Measurements from ENCODE around the gene PXDC1.
"Not testable (repeated sequence)": the region's sequence is repeated elsewhere in the genome, so short reads cannot be mapped to it uniquely, and the experiment has no call there.

The PXDC1 gene

GRCh38 chr6:3784423-3784822 is 32.9 kb upstream of the PXDC1 start:
- DNase-seq (ENCODE audit: low read depth in 2 of 2, low spot score in 1 of 2) = no peak

GRCh38 chr6:3782876-3783832 is 31.6 kb upstream of the PXDC1 start:
- DNase-seq (ENCODE audit: low read depth in 2 of 2, low spot score in 1 of 2) = no peak

DNA sequence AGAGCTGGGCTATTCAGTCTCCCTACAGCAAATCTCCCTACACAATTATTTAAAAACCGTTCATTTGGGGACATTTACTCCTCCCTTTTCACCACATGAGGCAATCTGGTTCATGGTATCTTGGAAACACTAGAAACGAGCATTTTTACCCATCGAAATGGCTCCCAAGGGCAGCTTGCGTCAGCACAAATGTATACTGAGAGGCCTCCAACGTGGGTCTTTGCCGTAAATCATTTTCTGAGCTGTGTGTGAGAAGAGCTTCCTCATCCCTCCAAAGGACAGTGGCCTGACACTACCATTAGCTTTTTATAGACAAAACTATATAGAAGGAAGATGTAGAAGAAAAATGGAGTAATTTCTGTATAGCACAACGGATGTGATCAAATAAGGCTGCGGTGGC is 30.0 kb upstream of the PXDC1 start:
- DNase-seq (ENCODE audit: low read depth in 2 of 2, low spot score in 1 of 2) = no peak

- DNase-seq (ENCODE audit: low read depth in 2 of 2, low spot score in 1 of 2) = no peak
Observed at GRCh38 chr6:3779574-3779849, 28.0 kb upstream of the PXDC1 start.

DNA sequence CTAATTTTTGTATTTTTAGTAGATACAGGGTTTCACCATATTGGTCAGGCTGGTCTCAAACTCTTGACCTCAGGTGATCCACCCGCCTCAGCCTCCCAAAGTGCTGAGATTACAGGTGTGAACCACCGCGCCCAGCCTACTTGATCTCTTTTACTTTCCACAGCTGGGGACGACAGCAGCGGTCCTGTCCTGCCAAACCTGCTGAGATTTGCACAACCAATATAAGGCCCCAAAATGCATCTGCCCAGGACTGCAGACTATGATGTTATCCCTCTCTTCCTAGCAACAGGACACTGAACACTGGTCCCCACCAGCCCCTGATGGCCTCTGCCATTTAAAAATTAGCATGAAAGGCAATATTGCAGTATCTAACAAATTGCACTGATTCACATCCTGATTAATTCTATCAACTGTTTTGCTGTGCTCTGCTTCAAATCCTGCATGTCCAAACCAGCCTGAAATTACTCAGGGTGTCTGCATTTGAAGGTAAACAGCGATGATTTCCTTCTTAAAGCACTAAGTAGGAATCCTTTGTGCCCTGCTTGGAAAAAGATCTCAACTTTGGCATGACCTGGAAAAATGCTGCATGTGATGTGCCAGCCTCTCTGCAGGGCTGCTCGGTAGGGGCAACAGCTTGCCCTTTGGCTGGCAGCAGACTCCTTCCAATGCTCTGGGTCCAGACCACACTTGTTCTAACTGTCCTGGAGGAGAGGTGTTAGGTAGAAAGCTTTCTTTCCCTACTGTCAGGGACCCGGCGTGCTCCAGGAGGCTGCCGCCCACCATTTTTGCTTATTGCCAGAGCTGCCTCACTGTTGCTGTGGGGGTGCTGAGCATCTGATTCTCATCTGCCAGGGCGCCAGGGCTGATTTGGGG is 27.4 kb upstream of the PXDC1 start:
- DNase-seq (ENCODE audit: low read depth in 2 of 2, low spot score in 1 of 2) = no peak

DNA sequence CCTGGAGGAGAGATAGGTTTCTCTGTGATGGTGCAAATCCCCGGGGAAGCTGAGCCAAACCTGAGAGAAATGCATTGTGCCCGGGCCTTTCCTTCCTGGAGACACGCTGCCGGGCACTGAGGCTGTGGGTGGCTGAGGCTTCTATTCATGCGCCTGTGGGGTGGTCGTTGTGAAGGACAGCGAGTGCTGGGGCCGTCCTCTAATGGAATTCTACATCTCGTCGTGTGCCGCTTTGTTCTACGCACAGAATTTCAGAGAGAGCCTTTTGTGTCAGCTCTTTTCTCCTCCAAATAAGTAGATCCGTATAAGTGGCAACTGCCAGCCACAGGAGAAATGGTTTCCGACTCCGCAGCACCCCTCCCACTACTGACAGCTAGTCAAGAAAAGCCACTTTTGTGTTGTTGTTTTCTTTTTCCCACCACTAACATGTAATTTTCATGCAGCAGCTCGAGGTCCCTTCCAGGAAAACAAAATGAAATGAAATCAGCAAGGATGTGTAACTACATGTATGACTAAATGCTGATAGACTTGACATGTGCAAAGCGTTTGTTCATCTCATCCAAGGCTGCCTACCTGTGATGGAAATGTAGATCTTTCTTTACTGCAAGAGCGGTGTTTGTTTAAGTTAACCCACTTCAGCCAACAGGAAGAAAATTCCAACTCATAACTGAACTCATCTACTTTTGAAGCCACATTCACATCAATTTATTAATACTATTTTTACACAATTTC is 26.4 kb upstream of the PXDC1 start:
- DNase-seq (ENCODE audit: low read depth in 2 of 2, low spot score in 1 of 2) = no peak

DNA sequence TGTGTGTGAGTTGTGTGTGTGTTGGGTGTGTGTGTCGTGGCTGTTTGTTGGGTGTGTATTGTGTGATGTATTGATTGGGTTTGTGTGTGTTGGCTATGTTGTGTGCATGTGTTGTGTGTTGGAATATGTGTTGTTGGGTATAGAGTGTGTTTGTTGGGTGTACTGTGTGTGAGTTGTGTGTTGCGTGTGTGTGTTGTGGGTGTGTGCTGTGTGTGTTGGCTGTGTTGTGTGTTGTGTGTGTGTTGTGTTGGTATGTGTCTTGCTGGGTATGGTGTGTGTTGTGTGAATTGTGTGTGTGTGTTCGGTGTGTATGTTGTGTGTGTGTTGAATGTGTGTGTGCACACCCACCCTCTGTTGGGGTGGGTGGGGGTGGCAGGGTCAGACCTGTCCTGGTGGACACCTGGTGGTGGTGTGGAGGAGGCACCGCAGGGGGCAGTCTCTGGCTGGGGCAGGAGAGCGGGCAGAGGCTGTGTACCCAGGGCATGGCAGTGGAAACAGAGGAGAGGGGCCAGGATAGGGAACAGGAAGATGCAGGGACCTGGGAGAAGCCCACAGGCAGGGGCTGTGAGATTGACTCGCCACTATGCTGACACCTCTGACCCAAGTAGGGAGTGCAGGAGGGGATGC is 25.5 kb upstream of the PXDC1 start:
- no peak for DNase-seq (ENCODE audit: low read depth in 2 of 2, low spot score in 1 of 2)

GRCh38 chr6:3775847-3776246 is 24.3 kb upstream of the PXDC1 start:
- no peak for DNase-seq (ENCODE audit: low read depth in 2 of 2, low spot score in 1 of 2)

DNA sequence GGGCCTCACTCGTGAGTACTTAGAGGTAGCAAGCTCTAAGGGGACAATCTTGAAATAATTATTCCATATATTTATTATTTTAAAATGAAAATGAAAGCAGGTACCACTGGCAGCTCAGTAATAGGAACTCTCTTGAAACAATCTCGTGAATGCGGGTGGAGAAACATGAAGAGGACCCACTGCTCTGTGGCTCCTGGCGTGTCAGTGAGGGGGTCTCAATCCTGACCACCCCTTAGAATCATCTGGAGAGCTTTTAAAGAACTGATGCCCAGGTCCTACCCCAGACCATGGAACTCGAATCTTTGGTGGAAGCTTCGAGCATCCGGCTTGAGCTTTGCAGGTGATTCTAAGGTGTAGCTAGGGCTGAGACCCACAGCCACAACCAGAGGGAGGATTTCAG is 23.9 kb upstream of the PXDC1 start:
- no peak for DNase-seq (ENCODE audit: low read depth in 2 of 2, low spot score in 1 of 2)

DNA sequence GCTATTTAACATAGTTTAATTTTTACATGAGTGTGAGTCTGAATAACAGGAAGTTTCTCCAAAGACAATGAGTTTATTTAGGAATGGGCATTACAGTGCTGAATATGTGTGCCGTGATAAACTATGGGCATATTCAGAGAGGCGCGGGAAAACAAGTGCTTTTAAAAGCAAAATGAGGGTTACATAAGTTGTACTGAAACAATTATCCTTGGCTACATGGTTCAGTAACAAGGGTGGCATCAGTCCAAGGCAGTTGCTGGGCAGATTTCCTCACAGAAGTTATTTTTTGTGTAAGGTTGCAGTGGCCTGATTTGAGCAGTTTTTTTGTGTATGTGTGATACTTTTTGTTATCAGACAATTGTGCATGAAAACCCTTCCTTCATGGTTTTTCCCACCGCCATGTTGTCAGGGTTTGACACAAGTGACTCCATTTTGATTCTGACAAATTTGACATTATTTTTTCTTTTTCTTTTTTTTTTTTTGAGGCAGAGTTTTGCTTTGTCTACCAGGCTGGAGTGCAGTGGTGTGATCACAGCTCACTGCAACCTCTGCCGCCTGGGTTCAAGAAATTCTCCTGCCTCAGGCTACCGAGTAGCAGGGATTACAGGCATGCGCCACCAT is 22.3 kb upstream of the PXDC1 start:
- DNase-seq (ENCODE audit: low read depth in 2 of 2, low spot score in 1 of 2) = no peak

- DNase-seq (ENCODE audit: low read depth in 2 of 2, low spot score in 1 of 2) = not testable (repeated sequence)
Observed at GRCh38 chr6:3772127-3772999, 20.9 kb upstream of the PXDC1 start.

GRCh38 chr6:3771407-3772011 is 20.0 kb upstream of the PXDC1 start:
- DNase-seq (ENCODE audit: low read depth in 2 of 2, low spot score in 1 of 2) = no peak

GRCh38 chr6:3770023-3770720 is 18.7 kb upstream of the PXDC1 start:
- no peak for DNase-seq (ENCODE audit: low read depth in 2 of 2, low spot score in 1 of 2)

DNA sequence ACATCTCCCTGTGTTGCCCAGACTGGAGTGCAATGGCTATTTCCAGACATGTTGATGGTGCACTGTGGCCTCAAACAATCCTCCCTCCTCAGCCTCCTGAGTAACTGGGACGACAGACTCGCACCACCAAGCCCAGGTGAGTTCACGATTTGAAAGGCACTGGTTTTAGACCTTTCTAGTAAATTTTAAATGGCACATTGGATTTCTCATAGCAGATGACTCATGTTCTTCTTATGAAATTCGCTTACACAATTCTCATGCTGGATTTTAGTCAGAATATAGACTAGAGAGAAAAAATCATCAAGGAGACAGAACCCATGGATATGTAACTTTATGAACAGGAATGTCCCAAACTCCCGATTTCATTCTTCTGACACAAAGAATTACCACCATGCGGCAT is 18.1 kb upstream of the PXDC1 start:
- no peak for DNase-seq (ENCODE audit: low read depth in 2 of 2, low spot score in 1 of 2)

- DNase-seq (ENCODE audit: low read depth in 2 of 2, low spot score in 1 of 2) = no peak
Observed at GRCh38 chr6:3768502-3768901, 17.0 kb upstream of the PXDC1 start.

- DNase-seq (ENCODE audit: low read depth in 2 of 2, low spot score in 1 of 2) = not testable (repeated sequence)
Observed at GRCh38 chr6:3767483-3767882, 16.0 kb upstream of the PXDC1 start.

DNA sequence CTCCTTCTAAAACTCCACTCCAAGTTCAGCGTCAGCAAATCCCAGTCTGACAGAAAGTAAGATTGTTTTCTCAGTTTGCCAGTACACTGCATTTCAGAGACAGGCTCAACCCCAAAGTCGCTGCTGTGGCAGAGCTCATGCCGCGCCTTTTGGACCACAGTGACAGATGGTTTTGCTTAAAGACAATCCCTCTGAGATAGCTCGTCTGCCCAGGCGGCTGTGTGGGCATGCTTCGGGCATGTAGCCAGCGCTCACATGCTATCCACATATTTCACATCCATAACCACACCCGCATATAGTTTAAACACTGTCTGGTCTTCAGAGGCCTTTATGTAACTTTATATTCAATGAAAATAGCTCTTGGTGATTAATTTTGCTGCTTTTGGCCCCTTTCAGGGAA is 14.7 kb upstream of the PXDC1 start:
- no peak for DNase-seq (ENCODE audit: low read depth in 2 of 2, low spot score in 1 of 2)

GRCh38 chr6:3765415-3765814 is 13.9 kb upstream of the PXDC1 start:
- no peak for DNase-seq (ENCODE audit: low read depth in 2 of 2, low spot score in 1 of 2)

All from stimulated activated CD8-positive, alpha-beta memory T cell treated with anti-CD3 and anti-CD28 coated beads, Interleukin-4, amount 100 ng/mL, for 1 hour (primary cell).